ENCODE data around the gene FGL2. TPM values are rescaled to one million over a fixed set of nuclear protein-coding genes. Genes with fewer than 3 reads are reported as not detected.

FGL2 gene, protein sequence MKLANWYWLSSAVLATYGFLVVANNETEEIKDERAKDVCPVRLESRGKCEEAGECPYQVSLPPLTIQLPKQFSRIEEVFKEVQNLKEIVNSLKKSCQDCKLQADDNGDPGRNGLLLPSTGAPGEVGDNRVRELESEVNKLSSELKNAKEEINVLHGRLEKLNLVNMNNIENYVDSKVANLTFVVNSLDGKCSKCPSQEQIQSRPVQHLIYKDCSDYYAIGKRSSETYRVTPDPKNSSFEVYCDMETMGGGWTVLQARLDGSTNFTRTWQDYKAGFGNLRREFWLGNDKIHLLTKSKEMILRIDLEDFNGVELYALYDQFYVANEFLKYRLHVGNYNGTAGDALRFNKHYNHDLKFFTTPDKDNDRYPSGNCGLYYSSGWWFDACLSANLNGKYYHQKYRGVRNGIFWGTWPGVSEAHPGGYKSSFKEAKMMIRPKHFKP
- total RNA-seq (10 to 100 TPM; 16.8 to 21.6 TPM), polyA plus RNA-seq (10 to 100 TPM in 1 of 2 donors, 1 to 10 TPM in 1; 3.3 to 18.4 TPM)
- long read RNA-seq, donor 1, full-length matches to known transcripts, result 7 of 7 reads
- long read RNA-seq, donor 1, partial matches to known transcripts, result 0 of 7 reads
- long read RNA-seq, donor 1, other reads (novel, unspliced or antisense), result 0 of 7 reads
- long read RNA-seq, donor 2, full-length matches to known transcripts, result 2 of 2 reads
- long read RNA-seq, donor 2, partial matches to known transcripts, result 0 of 2 reads
- long read RNA-seq, donor 2, other reads (novel, unspliced or antisense), result 0 of 2 reads
- long read RNA-seq, donor 3, full-length matches to known transcripts, result 5 of 5 reads
- long read RNA-seq, donor 3, partial matches to known transcripts, result 0 of 5 reads
- long read RNA-seq, donor 3, other reads (novel, unspliced or antisense), result 0 of 5 reads
- long read RNA-seq, donor 4, partial matches to known transcripts, result 0 of 1 reads
- long read RNA-seq, donor 4, other reads (novel, unspliced or antisense), result 0 of 1 reads
- long read RNA-seq, donor 5, full-length matches to known transcripts, result 3 of 3 reads
- long read RNA-seq, donor 5, partial matches to known transcripts, result 0 of 3 reads
- long read RNA-seq, donor 5, other reads (novel, unspliced or antisense), result 0 of 3 reads

DNA sequence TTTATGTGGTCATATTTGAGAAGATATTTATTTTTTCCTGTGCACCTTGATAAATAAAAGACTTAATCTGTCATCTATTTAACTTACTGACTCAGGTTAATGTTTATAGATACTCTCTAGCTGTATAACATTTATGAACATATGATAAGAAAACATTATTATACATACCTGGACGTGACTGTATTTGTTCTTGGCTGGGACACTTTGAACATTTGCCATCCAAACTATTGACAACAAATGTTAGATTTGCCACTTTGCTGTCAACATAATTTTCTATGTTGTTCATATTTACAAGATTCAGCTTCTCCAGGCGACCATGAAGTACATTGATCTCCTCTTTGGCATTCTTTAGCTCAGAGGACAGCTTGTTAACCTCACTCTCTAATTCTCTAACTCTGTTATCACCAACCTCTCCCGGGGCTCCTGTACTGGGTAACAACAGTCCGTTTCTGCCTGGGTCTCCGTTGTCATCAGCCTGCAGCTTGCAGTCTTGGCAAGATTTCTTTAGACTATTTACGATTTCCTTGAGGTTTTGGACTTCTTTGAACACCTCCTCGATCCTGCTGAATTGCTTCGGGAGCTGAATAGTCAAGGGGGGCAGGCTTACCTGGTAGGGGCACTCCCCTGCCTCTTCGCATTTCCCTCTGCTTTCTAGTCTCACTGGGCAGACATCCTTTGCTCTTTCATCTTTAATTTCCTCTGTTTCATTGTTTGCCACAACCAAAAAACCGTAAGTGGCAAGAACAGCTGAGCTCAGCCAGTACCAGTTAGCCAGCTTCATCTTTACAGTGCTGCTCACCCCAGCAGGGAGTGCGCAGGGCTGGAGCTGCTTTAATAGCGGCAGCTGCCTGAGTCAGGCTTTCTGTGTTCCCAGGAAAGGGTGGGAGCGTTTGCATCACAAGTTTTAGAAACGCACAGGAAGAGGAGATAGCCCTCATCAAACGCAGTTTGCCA, at the start of gene FGL2:
Gene FGL2 (minus strand): TSS at position 807 of the 954 bp plus-strand sequence. CDS start 26 bp downstream, at position 781.
- H3K4me1 ChIP-seq (ENCODE audit: control insufficient read depth in 5 of 5, insufficient read depth in 5 of 5, low read length in 5 of 5), result peaks cover 0 to 7% (median 0%) of the 10 kb centered on the region in 5 donors
- no peak within 1 kb of the TSS for H3K4me3 ChIP-seq
- DNase-seq, result peak; percentile 29 to 61 (median 43)
- WGBS, 2 donors, result 9 to 15% methylated on average over 15 of the region's 15 CpGs
- H3K9ac ChIP-seq (ENCODE audit: insufficient read depth in 1 of 2, low read length in 2 of 2), result peak within 1 kb of the TSS; percentile 52 to 80
- H3K27ac ChIP-seq (ENCODE audit: low read depth in 1 of 2, low read length in 1 of 2), result peak within 1 kb of the TSS; percentile 42 to 46
- no peaks in the 10 kb centered on the region for H3K36me3 ChIP-seq (ENCODE audit: control insufficient read depth in 4 of 4, insufficient read depth in 4 of 4, low read length in 4 of 4)
- TF ChIP-seq, protein P1, sequence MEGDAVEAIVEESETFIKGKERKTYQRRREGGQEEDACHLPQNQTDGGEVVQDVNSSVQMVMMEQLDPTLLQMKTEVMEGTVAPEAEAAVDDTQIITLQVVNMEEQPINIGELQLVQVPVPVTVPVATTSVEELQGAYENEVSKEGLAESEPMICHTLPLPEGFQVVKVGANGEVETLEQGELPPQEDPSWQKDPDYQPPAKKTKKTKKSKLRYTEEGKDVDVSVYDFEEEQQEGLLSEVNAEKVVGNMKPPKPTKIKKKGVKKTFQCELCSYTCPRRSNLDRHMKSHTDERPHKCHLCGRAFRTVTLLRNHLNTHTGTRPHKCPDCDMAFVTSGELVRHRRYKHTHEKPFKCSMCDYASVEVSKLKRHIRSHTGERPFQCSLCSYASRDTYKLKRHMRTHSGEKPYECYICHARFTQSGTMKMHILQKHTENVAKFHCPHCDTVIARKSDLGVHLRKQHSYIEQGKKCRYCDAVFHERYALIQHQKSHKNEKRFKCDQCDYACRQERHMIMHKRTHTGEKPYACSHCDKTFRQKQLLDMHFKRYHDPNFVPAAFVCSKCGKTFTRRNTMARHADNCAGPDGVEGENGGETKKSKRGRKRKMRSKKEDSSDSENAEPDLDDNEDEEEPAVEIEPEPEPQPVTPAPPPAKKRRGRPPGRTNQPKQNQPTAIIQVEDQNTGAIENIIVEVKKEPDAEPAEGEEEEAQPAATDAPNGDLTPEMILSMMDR (IDR thresholded peaks at IDR 0.05; ENCODE audit: control extremely low read depth, extremely low read depth), result no peak
- H3K27me3 ChIP-seq (ENCODE audit: control insufficient read depth in 3 of 3, insufficient read depth in 3 of 3, low read length in 2 of 3), result no peaks in the 10 kb centered on the region
- no peaks in the 10 kb centered on the region for H3K9me3 ChIP-seq (ENCODE audit: control insufficient read depth in 4 of 4, insufficient read depth in 3 of 4, low read length in 3 of 4)
- peak; percentile 74 for ATAC-seq (ENCODE audit: insufficient read depth, low FRiP score)

DNA sequence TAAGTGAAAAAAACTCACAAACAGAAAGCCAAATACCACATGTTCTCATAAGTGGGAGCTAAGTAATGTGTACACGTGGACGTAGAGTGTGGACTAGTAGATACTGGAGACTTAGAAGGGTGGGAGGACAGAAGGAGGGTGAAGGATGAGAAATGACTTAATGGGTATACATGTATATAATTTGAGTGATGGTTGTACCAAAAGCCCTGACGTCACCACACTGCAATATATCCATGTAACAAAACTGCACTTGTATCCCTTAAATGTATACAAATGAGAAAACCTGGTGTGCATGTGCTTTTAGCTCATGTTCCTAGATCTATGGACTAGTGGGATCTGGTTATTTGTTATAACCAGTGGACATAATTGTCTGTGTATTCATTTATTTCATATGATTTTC, 48.5 kb upstream of the FGL2 start:
- Histone ChIP-seq H3K36me3 (ENCODE audit: control insufficient read depth in 4 of 4, insufficient read depth in 4 of 4, low read length in 4 of 4) (peaks cover 0 to 2% (median 0%) of the 10 kb centered on the region in 4 donors), H3K27me3 (ENCODE audit: control insufficient read depth in 3 of 3, insufficient read depth in 3 of 3, low read length in 2 of 3) (no peaks in the 10 kb centered on the region), H3K4me1 (ENCODE audit: control insufficient read depth in 5 of 5, insufficient read depth in 5 of 5, low read length in 5 of 5) (peaks cover 0 to 5% (median 2%) of the 10 kb centered on the region in 5 donors), H3K4me3 (no peak overlapping the region), H3K9me3 (ENCODE audit: control insufficient read depth in 4 of 4, insufficient read depth in 3 of 4, low read length in 3 of 4) (no peaks in the 10 kb centered on the region), H3K9ac (ENCODE audit: insufficient read depth in 1 of 2, low read length in 2 of 2) (no peak overlapping the region), H3K27ac (ENCODE audit: low read depth in 1 of 2, low read length in 1 of 2) (no peak overlapping the region)
- TF ChIP-seq, protein P1 (IDR thresholded peaks at IDR 0.05; ENCODE audit: control extremely low read depth, extremely low read depth), result no peak
- WGBS, 2 donors, result 69 to 85% methylated on average over 3 of the region's 3 CpGs
- ATAC-seq (ENCODE audit: insufficient read depth, low FRiP score), result no peak
- DNase-seq, result no peak

DNA sequence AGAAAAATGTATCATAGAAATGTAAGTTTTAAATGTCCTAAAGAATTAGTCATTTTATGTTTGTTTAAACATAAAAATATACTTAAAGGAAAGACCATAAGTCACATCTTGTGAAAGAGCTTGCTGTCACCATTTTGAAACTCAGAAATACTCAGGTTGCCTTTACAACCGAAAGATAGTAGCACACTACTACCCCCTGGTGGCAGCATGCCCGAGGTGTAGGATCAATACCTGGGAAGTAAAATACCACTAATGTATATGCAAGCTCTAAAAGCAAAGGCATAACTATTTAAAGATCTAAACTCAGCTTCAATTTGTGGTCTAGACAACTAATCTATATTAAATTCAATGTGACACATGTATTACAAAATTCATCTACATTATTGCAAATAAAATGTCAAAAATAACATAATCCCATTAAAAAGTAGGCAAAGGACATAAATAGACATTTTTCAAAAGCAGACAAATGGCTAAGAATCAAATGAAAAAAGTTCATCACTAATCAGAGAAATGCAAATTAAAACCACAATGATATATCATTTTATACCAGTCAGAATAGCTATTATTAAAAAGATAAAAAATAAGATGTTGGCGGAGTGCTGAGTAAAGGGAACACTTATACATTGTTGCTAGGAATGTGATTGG, 47.7 kb upstream of the FGL2 start:
- Histone ChIP-seq H3K36me3 (ENCODE audit: control insufficient read depth in 4 of 4, insufficient read depth in 4 of 4, low read length in 4 of 4) (peaks cover 0 to 2% (median 0%) of the 10 kb centered on the region in 4 donors), H3K9ac (ENCODE audit: insufficient read depth in 1 of 2, low read length in 2 of 2) (no peak overlapping the region), H3K4me1 (ENCODE audit: control insufficient read depth in 5 of 5, insufficient read depth in 5 of 5, low read length in 5 of 5) (peaks cover 0 to 5% (median 2%) of the 10 kb centered on the region in 5 donors), H3K27me3 (ENCODE audit: control insufficient read depth in 3 of 3, insufficient read depth in 3 of 3, low read length in 2 of 3) (no peaks in the 10 kb centered on the region), H3K4me3 (no peak overlapping the region), H3K9me3 (ENCODE audit: control insufficient read depth in 4 of 4, insufficient read depth in 3 of 4, low read length in 3 of 4) (no peaks in the 10 kb centered on the region), H3K27ac (ENCODE audit: low read depth in 1 of 2, low read length in 1 of 2) (no peak overlapping the region)
- DNase-seq, result peak; percentile 32 to 57 (median 49)
- ATAC-seq (ENCODE audit: insufficient read depth, low FRiP score), result peak; percentile 76
- WGBS, 2 donors, result 34% methylated on average over 3 of the region's 3 CpGs
- TF ChIP-seq, protein P1 (IDR thresholded peaks at IDR 0.05; ENCODE audit: control extremely low read depth, extremely low read depth), result peak; percentile 73
